Subcutaneous adipose tissue (tissue), 4 donors: ENCODE data around the gene ATP8B2. TPM values are rescaled to one million over a fixed set of nuclear protein-coding genes. Genes with fewer than 3 reads are reported as not detected.

Experiments used
- CTCF ChIP-seq: fragments of 450-650 bp; IDR thresholded peaks from one replicate; pipeline ENCODE4 v1.5.1; 2016; ENCODE audit warnings: low read depth, mild to moderate bottlenecking, control low read depth, antibody characterized with exemption, moderate library complexity
- total RNA-seq, 4 donors: library from RNA; depleted of rRNA; stranded (reverse); fragments of >200 nt; gene quantifications; one replicate each; pipeline ENCODE4 v1.1.0, GENCODE V29; 2016

The ATP8B2 gene
- total RNA-seq, 4 donors from 2014 or later: 39.6 to 46.5 (median 44.6) TPM

DNA sequence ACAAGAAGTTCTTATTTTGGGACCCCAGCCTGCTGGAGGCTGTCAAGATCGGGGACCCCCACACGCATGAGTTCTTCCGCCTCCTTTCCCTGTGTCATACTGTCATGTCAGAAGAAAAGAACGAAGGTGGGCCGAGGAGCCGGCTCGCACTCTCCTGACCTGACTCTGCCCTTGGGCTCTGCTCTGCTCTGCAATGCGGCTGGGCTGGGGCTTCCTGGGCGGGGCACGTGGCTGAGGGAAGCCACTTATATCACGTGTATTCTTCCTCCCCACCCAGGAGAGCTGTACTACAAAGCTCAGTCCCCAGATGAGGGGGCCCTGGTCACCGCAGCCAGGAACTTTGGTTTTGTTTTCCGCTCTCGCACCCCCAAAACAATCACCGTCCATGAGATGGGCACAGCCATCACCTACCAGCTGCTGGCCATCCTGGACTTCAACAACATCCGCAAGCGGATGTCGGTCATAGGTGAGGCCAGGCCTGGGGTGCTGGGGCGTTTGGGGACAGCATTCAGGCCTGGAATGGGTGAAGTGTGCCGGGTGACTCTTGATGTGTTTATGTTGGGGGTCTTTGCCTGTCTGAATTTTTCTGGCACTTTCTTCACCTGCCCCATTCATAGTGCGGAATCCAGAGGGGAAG, 17.6 kb downstream of the ATP8B2 start:
- no peak for TF ChIP-seq CTCF

- no peak for TF ChIP-seq CTCF
Observed at GRCh38 chr1:154344977-154345837, 19.9 kb downstream of the ATP8B2 start.

DNA sequence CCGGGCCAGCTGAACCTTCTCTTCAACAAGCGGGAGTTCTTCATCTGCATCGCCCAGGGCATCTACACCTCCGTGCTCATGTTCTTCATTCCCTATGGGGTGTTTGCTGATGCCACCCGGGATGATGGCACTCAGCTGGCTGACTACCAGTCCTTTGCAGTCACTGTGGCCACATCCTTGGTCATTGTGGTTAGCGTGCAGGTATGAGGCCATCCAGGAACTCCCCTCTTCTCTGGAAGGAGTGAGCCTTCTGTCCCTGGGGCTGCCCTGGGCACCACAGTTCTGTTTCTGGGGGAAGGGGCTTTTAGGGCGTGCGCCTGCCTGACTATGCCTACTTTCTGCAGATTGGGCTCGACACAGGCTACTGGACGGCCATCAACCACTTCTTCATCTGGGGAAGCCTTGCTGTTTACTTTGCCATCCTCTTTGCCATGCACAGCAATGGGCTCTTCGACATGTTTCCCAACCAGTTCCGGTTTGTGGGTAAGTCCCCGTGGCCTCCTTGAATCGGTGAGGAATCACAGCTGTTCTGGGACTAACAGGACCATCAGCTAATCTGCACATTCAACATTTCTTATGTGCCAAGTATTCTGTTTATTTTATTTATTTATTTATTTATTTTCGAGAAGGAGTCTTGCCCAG, 21.1 kb downstream of the ATP8B2 start:
- TF ChIP-seq CTCF: no peak

GRCh38 chr1:154347961-154348360, 22.6 kb downstream of the ATP8B2 start:
- no peak for TF ChIP-seq CTCF

DNA sequence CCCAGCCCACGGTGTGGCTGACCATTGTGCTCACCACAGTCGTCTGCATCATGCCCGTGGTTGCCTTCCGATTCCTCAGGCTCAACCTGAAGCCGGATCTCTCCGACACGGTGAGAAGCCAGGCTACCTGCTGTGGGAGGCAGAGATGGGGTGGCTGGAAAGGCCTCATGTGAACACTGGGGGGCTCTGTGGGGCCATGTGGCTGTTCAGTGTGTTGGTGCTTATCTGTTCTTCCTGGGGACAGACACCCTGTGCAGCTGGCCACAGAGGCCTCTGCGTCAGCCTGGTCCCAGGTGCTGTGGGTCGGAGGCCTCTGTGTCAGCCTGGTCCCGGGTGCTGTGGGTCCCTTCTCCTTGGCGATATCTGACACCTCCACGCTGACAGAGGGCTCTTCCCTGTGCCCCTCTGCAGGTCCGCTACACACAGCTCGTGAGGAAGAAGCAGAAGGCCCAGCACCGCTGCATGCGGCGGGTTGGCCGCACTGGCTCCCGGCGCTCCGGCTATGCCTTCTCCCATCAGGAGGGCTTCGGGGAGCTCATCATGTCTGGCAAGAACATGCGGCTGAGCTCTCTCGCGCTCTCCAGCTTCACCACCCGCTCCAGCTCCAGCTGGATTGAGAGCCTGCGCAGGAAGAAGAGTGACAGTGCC, 23.2 kb downstream of the ATP8B2 start:
- no peak for TF ChIP-seq CTCF

DNA sequence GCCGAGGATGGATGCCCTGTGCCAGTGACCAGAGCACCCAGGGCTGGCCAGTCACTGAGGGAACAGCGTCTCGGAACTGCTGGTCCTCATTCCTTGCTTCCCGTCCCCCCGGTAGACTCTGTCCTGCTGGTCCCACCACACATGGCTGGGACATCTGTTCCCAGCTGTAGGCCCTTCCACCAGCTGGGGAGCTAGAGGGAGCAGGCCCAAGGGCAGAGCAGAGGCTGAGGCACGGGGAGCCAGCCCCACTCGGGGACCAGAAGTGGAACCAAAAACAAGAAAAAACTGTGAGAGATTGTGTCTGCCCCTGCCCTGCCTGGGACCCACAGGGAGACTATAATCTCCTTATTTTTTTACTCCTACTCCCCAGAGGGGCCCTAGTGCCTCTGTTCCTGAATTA, 23.8 kb downstream of the ATP8B2 start:
- TF ChIP-seq CTCF: no peak

- TF ChIP-seq CTCF: no peak
Observed at GRCh38 chr1:154350383-154350782, 25.1 kb downstream of the ATP8B2 start.
